ENCODE measurements around the gene KIF5A. TPM values are rescaled to one million over a fixed set of nuclear protein-coding genes. Genes with fewer than 3 reads are reported as not detected.
A peak's percentile ranks its signal among the peaks of the same experiment; 100 is the strongest.

KIF5A gene
- total RNA-seq, 2 donors from 2014 or later, result 0.29 to 2.0 TPM

DNA sequence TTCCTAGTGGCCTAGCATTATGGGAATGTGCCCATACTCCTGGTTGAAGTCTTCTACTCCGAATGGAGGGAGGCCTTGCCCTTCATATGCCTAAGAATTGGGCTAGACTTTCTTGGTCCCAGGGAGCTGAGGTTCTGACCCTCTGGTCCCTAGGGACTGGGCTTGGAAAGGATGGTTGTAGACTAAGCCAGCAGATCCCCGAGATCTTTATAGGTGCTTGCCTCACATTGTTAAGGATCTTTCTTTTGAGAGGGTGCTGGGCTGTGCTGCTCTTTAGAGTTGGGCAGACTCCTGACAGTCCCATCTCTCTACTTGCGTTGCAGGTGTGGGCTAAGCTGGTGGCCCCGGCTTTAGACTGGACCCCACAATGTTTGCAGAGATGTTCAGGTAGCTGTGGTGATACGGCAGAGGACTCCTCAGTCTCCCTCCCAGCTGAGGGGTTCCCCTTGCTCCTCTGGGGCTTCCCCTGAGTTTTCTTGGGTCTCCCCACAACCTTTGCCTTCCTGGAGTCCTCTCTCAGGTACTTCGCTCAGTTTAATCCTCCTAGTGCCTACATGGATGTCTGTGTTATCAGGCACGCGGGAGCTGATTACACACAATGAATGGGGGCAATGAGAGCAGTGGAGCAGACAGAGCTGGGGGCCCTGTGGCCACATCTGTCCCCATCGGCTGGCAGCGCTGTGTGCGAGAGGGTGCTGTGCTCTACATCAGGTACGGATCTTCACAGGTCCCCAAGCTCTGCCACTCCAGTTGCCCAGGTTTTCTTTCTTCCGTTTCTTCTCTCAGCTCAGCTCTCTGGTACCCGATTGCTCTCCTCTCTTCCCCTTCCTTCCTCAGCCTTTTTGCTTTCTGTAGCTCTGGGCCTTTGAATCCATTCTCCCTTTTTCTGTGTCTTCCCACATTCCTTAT lies 25.9 kb upstream of the KIF5A start:
- Mint-ChIP-seq H3K9me3 (no peaks in the 10 kb centered on the region), H3K4me3 (peak overlapping the region; percentile 87), H3K36me3 (peaks cover 10% of the 10 kb centered on the region), H3K27ac (peak overlapping the region; percentile 71 to 91), H3K4me1 (ENCODE audit: low read depth in 2 of 2) (peaks cover 34 to 45% of the 10 kb centered on the region in 2 donors), H3K27me3 (no peaks in the 10 kb centered on the region)
- DNase-seq (ENCODE audit: low spot score) (no peak), ATAC-seq (no peak)

DNA sequence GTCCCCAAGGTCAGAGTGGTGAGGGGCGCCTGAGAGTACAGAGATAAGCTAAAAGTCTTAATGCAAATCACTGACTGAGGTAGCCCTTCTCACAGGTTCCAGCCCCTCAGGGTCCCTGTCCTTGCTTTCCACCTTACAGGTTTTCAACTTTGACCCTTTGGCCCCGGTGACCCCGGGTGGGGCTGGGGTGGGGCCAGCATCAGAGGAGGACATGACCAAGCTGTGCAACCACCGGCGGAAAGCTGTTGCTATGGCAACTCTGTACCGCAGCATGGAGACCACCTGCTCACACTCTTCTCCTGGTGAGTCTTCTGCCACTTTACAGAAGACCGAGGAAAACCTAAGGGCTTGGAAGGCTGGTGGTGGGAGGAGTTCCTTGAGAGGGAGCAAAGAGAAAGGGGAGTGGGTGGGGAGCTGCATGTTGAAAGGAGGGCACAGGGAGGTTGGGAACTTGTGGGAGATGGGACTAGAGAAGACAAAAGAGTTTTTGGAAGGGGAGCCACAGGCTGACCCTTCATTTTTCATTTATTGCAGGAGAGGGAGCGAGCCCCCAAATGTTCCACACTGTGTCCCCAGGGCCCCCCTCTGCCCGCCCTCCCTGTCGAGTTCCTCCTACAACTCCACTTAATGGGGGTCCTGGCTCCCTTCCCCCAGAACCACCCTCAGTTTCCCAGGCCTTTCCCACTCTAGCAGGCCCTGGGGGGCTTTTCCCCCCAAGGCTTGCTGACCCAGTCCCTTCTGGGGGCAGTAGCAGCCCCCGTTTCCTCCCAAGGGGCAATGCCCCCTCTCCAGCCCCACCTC lies 24.8 kb upstream of the KIF5A start:
- ATAC-seq, result no peak

DNA sequence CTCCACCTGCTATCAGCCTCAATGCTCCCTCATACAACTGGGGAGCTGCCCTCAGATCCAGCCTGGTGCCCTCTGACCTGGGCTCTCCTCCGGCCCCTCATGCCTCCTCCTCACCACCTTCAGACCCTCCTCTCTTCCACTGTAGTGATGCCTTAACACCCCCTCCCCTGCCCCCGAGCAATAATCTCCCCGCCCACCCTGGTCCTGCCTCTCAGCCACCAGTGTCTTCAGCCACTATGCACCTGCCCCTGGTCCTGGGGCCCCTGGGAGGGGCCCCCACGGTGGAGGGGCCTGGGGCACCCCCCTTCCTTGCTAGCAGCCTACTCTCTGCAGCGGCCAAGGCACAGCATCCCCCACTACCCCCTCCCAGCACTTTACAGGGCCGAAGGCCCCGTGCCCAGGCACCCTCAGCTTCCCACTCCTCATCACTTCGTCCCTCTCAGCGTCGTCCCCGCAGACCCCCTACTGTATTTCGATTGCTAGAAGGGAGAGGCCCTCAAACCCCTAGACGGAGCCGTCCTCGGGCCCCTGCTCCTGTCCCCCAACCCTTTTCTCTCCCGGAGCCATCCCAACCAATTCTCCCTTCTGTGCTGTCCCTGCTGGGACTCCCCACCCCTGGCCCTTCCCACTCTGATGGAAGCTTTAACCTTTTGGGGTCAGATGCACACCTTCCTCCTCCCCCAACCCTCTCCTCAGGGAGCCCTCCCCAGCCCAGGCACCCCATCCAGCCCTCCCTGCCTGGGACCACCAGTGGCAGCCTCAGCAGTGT lies 24.0 kb upstream of the KIF5A start:
- H3K4me3 Mint-ChIP-seq, result no peak overlapping the region
- DNase-seq (ENCODE audit: low spot score) (no peak), ATAC-seq (no peak)
- no peak overlapping the region for H3K27ac Mint-ChIP-seq
- H3K36me3 Mint-ChIP-seq, result peaks cover 12% of the 10 kb centered on the region
- H3K4me1 Mint-ChIP-seq (ENCODE audit: low read depth in 2 of 2), result peaks cover 28 to 36% of the 10 kb centered on the region in 2 donors
- no peaks in the 10 kb centered on the region for H3K27me3 Mint-ChIP-seq
- H3K9me3 Mint-ChIP-seq, result no peaks in the 10 kb centered on the region

More for the DNA sequence above, 24.8 kb upstream of the KIF5A start:
- no peaks in the 10 kb centered on the region for H3K9me3 Mint-ChIP-seq
- DNase-seq (ENCODE audit: low spot score), result no peak
- H3K36me3 Mint-ChIP-seq, result peaks cover 11% of the 10 kb centered on the region
- H3K4me1 Mint-ChIP-seq (ENCODE audit: low read depth in 2 of 2), result peaks cover 28 to 42% of the 10 kb centered on the region in 2 donors
- H3K27ac Mint-ChIP-seq, result peak overlapping the region; percentile 71 to 91
- H3K4me3 Mint-ChIP-seq, result peak overlapping the region; percentile 87
- no peaks in the 10 kb centered on the region for H3K27me3 Mint-ChIP-seq

DNA sequence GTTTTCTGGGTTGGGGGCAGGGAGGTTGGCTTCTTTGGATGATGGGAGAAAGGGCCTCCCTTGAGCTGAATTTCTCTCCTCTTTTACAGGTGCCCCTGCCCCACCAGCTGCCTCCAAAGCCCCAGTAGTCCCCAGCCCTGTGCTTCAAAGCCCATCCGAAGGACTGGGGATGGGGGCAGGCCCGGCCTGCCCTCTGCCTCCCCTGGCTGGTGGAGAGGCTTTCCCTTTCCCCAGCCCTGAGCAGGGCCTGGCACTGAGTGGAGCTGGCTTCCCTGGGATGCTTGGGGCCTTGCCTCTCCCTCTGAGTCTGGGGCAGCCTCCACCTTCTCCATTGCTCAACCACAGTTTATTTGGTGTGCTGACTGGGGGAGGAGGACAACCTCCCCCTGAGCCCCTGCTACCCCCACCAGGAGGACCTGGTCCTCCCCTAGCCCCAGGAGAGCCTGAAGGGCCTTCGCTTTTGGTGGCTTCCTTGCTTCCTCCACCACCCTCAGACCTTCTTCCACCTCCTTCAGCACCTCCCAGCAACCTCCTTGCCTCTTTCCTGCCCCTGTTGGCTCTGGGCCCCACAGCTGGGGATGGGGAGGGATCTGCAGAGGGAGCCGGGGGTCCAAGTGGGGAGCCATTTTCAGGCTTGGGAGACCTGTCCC lies 23.2 kb upstream of the KIF5A start:
- Mint-ChIP-seq H3K36me3 (peaks cover 12% of the 10 kb centered on the region), H3K4me3 (no peak overlapping the region), H3K9me3 (no peaks in the 10 kb centered on the region), H3K27me3 (no peaks in the 10 kb centered on the region), H3K4me1 (ENCODE audit: low read depth in 2 of 2) (peaks cover 24 to 30% of the 10 kb centered on the region in 2 donors), H3K27ac (peak overlapping the region in 1 of 2 donors; percentile 47)
- no peak for DNase-seq (ENCODE audit: low spot score)
- ATAC-seq, result no peak

DNA sequence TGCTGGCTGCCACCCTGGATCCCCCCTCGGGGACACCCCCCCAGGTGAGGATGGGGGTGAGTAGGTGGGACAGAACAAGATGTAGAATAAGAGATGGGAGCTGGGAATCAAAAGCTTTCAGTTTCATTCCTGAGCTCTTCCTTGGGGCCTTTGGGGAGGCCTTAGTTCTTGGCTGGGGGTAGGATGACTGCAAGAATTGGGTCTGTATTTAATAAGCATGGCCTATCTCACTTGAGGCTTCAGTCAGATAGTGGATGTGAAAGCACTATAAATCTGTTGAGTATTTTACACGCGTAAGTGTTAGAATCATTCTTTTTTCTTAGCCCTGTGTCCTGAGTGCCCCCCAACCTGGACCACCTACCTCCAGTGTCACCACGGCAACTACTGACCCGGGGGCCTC lies 22.7 kb upstream of the KIF5A start:
- ATAC-seq (no peak), DNase-seq (ENCODE audit: low spot score) (no peak)
- Mint-ChIP-seq H3K27me3 (no peaks in the 10 kb centered on the region), H3K9me3 (no peaks in the 10 kb centered on the region), H3K36me3 (peaks cover 12% of the 10 kb centered on the region), H3K27ac (peak overlapping the region in 1 of 2 donors; percentile 47), H3K4me1 (ENCODE audit: low read depth in 2 of 2) (peaks cover 18 to 24% of the 10 kb centered on the region in 2 donors), H3K4me3 (no peak overlapping the region)

DNA sequence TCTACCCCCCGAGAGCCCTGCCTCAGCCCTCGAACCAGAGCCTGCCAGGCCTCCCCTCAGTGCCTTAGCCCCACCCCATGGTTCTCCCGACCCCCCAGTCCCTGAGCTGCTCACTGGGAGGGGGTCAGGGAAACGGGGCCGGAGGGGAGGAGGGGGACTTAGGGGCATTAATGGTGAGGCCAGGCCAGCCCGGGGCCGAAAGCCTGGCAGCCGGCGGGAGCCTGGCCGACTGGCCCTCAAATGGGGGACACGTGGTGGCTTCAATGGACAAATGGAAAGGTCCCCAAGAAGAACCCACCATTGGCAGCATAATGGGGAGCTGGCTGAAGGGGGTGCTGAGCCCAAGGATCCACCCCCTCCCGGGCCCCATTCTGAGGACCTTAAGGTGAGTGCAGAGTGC lies 21.7 kb upstream of the KIF5A start:
- DNase-seq (ENCODE audit: low spot score), result no peak
- peaks cover 14 to 21% of the 10 kb centered on the region in 2 donors for H3K4me1 Mint-ChIP-seq (ENCODE audit: low read depth in 2 of 2)
- no peak overlapping the region for H3K27ac Mint-ChIP-seq
- peaks cover 19% of the 10 kb centered on the region for H3K36me3 Mint-ChIP-seq
- no peak overlapping the region for H3K4me3 Mint-ChIP-seq
- H3K9me3 Mint-ChIP-seq, result no peaks in the 10 kb centered on the region
- H3K27me3 Mint-ChIP-seq, result no peaks in the 10 kb centered on the region
- no peak for ATAC-seq

DNA sequence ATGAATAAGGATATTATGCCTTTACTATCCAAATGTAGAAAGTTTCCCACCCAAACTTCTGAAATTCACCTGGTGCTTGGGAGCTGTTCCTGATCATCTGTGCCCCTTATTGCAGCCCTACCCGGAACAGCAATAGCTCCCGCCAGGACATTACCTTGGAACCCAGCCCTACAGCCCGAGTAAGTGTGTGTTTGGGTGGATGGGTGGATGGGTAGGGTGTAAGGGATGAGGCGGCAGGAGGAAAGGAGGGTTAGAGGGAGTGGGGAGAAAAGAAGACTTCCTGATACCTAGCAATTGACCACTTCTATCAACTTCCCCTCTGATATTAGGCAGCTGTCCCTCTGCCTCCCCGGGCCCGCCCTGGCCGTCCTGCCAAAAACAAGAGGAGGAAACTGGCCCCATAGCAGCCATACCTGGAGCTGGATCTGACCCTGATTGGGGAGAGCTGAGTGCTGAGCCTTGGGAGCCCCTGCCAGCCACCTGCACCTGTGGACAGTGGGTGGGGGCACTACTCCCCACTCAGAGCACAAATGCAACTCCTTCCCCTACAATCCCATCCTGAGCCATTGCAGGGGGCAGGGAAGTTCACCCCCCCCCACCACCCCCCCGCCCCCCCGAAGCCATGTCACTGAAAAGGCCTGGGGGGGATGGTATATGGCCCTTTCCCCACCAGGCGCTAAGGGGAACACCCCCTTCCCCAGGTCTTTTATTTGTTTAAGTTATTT lies 20.9 kb upstream of the KIF5A start:
- no peaks in the 10 kb centered on the region for H3K9me3 Mint-ChIP-seq
- H3K36me3 Mint-ChIP-seq, result peaks cover 19% of the 10 kb centered on the region

DNA sequence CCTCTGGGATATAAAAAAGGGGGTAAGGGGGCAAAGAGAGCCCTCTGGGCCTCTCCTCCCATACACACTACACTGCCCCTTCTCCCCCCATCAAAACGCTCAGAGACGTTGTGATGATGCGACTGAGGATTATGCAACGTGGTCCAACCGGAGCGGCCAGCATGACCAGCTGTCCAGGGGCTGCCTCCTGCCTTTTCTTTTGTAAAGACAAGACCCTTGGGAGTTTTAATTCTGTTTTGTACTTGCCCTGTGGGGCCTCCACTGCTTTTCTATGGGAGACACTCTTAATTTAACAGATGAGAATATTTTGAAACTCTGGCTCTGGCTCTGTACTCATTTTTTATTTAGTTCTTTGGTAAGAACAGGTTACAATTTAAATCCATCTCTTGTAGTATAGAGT lies 20.0 kb upstream of the KIF5A start:
- Mint-ChIP-seq H3K9me3 (no peaks in the 10 kb centered on the region), H3K27me3 (no peaks in the 10 kb centered on the region), H3K27ac (peak overlapping the region; percentile 35 to 37), H3K36me3 (peaks cover 14% of the 10 kb centered on the region), H3K4me3 (no peak overlapping the region), H3K4me1 (ENCODE audit: low read depth in 2 of 2) (peaks cover 0 to 6% of the 10 kb centered on the region in 2 donors)
- ATAC-seq (no peak), DNase-seq (ENCODE audit: low spot score) (no peak)

More for the DNA sequence above, 20.9 kb upstream of the KIF5A start:
- Mint-ChIP-seq H3K27ac (peak overlapping the region in 1 of 2 donors; percentile 35), H3K4me1 (ENCODE audit: low read depth in 2 of 2) (peaks cover 7 to 13% of the 10 kb centered on the region in 2 donors), H3K4me3 (no peak overlapping the region), H3K27me3 (no peaks in the 10 kb centered on the region)
- ATAC-seq (no peak), DNase-seq (ENCODE audit: low spot score) (no peak)

DNA sequence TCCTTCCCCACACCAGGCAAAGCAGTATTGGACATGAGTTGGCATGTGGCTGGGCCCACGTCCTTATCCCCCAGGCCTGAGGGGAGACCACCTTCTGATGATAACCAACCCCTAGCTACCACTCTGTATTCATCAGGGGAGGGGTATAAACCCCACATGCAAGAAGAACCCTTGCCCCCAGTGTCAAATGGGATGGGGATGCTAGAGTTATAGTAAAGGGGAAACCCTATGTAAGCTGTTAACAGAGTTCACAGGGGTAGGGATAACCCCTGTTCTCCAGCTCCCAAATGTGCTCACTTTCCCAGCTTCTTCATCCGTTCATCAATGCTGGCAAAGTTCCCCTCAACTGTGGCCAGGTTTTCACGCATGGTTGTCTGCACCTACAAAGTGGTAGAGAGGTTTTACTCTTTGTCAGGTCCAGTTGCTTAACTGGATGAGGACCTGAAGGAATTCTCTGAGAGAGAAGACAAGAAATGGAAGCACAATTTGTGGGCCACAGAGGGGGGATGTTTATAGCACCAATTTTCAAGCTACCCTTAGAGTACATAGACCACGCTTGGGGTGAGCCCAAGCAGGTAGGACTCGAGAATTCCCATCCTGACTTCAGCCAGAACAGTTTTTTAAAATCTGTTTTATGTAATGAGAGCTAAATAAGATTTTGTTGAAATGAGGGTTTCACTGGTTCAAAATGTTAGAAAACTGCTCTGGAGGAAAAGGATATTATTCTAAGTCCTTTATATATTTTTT lies 19.3 kb upstream of the KIF5A start:
- no peaks in the 10 kb centered on the region for H3K27me3 Mint-ChIP-seq
- DNase-seq (ENCODE audit: low spot score), result no peak
- H3K36me3 Mint-ChIP-seq, result peaks cover 20% of the 10 kb centered on the region
- H3K27ac Mint-ChIP-seq, result peak overlapping the region; percentile 35 to 37
- no peak overlapping the region for H3K4me3 Mint-ChIP-seq
- H3K4me1 Mint-ChIP-seq (ENCODE audit: low read depth in 2 of 2), result peaks cover 0 to 8% of the 10 kb centered on the region in 2 donors
- no peaks in the 10 kb centered on the region for H3K9me3 Mint-ChIP-seq
- ATAC-seq, result no peak

DNA sequence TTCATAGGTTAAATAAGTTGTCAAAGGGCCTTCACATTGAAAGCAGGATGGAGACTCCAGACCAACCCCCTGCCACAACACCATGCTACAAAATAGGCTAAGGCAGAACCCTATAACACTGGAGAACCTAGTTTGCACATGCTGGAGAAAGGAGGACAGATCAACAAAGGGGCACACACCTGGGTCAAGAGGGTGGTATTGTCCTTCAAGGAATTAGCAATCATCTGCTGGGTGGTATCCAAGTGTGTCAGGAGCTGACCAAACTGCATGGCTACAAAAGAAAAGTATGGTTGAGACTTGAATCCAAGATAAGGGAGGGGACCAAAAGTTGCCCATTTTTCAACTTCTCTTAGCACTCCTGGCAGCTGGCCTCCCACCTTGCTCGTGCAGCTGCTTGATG lies 18.0 kb upstream of the KIF5A start:
- H3K9me3 Mint-ChIP-seq, result no peaks in the 10 kb centered on the region
- no peaks in the 10 kb centered on the region for H3K27me3 Mint-ChIP-seq
- DNase-seq (ENCODE audit: low spot score) (no peak), ATAC-seq (no peak)
- H3K4me1 Mint-ChIP-seq (ENCODE audit: low read depth in 2 of 2), result peaks cover 0 to 7% of the 10 kb centered on the region in 2 donors
- no peak overlapping the region for H3K4me3 Mint-ChIP-seq
- peaks cover 20% of the 10 kb centered on the region for H3K36me3 Mint-ChIP-seq
- no peak overlapping the region for H3K27ac Mint-ChIP-seq

DNA sequence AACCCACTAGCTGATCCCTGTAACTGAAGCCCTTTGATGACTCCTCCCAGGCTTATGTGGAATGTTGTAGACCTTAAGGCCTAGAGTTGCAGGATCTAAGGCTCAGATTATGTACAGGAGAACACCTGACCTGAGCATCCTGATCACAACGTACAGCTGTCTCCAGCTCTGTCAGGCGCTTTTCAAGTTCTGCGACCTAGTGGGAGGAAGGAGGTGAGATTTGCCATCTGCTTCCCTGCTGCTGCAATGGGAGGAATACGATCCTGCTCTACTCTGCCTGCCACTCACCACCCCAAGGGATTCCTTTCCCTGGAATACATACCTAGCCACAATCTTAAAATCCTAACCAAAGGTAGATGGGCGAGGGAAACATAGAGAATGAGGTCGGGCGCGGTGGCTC lies 16.7 kb upstream of the KIF5A start:
- H3K4me3 Mint-ChIP-seq, result no peak overlapping the region
- no peak overlapping the region for H3K27ac Mint-ChIP-seq
- ATAC-seq, result no peak
- no peak for DNase-seq (ENCODE audit: low spot score)
- H3K9me3 Mint-ChIP-seq, result no peaks in the 10 kb centered on the region
- H3K4me1 Mint-ChIP-seq (ENCODE audit: low read depth in 2 of 2), result peaks cover 0 to 8% of the 10 kb centered on the region in 2 donors
- no peaks in the 10 kb centered on the region for H3K27me3 Mint-ChIP-seq
- peaks cover 20% of the 10 kb centered on the region for H3K36me3 Mint-ChIP-seq

DNA sequence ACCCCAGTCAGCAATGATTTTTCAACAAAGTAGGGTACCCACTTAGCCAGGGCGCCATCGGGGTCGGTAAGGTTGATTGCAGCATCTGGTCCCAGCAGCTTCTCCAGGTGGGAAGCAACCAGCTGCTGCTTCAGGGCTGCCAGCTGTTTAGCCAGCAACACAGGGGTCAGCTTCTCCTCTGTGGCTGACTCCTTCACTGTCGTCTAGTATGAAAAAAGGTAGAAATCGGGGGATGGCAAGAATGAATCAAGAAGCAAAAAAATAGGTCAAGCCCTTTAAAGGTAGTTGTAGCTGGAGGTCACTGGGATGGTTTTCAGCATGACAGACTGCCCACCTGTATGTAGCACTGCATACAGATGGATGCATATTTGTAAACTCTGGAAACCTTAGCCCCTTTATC lies 15.6 kb upstream of the KIF5A start:
- Mint-ChIP-seq H3K4me1 (ENCODE audit: low read depth in 2 of 2) (peaks cover 0 to 10% of the 10 kb centered on the region in 2 donors), H3K27me3 (no peaks in the 10 kb centered on the region), H3K9me3 (no peaks in the 10 kb centered on the region), H3K27ac (no peak overlapping the region), H3K4me3 (no peak overlapping the region), H3K36me3 (peaks cover 20% of the 10 kb centered on the region)
- ATAC-seq (no peak), DNase-seq (ENCODE audit: low spot score) (no peak)
